NOMO-1 (cell line): ENCODE results near the gene DUS2.
A peak's percentile ranks its signal among the peaks of the same experiment; 100 is the strongest.
"Not testable (repeated sequence)": the region's sequence is repeated elsewhere in the genome, so short reads cannot be mapped to it uniquely, and the experiment has no call there.

ENCODE experiments used
- DNase-seq, 2 experiments: peaks; one replicate each; lab custom pipeline; 2025; ENCODE audit not compliant: unreplicated experiment in 2 of 2; lab: John Stamatoyannopoulos, UW

Gene DUS2

DNA sequence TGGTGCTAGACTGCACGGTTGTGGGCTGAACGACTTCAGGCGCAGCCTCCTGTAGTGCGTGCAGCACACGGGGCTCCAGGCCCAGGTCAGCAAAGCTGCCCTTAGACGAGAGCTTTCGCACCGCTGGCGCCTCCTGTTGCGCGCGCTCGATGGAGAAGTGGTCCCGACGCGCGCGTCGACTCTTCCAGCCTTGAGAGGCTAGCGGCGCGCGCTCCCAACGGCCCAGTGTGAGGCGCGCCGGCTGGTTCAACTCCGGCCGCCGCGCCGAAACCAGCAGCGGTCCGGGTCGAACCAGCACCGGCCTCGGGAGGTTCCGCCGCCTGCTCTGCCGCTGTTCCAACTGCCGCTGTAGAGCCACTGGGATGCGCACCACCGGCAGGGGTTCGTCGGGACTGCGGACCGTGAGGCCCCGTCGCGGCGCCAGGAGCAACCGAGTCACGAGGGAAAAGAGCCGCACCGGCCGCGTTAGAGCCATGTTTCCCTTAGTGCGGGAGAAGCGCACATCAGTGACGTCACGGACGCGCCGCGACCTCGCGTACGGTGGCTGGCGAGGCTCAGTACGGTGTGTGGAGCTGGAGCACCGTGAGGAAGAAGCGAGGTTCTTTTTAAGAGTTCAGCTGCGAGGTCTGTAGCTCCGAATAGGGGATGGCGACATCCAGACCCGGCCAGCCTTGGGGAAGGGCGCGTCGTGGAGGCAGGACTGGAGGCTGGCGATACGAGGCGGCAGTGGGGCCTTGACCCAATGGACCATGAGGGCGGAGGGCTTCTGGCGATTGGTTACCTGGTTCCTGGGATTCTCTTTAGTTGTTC, at the start of gene DUS2, which contains the start of gene DDX28:
DUS2 (plus strand) TSS at position 557 of the 810 bp plus-strand sequence. CDS start 14,740 bp downstream, outside the sequence.
DDX28 (minus strand) TSS at position 505 of the 810 bp plus-strand sequence; CDS start at position 475, 30 bp downstream.
- peak; percentile 76 to 83 for DNase-seq

DNA sequence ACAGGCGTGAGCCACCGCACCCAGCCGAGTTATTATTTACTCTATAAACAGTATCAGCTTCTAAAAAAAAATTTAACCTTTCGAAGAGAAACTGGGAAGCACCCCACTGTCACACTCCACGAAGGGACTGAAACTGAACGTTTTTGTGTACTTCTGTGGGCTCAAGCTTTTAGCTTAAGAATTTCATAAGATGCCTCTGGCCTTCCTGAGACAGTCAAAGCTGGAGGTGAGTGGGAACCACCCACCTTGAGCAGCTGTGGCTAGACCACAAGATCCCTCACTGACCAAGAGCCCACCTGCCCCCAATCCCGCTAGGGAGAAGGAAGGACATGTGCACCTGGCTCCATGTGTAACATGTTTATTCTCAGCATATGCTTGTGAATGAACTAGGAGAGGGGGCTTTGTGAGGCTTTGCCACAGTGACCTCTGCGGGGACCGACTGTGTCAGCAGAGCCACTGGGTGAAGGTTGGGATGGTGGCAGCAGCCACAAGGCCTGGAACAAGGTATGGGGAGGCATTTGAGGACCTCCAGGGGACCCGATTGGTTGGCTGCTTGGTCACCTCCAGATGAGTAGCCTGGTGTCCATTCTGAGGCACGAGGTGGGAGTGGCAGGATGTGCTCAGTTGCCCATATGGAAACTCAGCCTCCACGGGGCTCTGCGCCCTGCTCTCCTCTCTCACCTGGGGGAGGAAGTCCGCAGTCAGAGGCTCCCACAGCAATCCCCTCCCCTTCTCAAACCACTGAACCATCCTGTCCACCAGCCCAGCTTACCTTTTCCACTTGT, 47.6 kb upstream of the DUS2 start:
- DNase-seq: no peak

DNA sequence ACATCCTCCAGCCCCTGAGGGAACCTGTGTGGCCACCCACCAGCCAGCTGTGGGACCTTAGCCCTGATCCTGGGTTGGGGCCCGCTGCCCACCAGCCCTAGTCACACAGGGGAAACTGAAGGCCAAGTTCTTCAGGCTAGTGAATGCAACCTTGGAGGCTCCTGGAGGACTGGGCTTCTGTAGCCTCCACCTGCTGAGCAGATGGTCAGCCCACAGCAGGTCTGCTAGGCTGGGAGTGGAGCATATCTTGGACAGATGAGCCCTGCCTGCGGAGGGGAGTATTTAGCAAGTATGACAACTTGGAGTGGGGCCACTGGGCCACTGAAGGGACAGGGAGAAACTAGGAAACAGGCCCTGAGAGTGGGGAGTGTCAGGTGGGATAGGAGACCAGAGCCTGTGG, 46.9 kb upstream of the DUS2 start:
- no peak for DNase-seq

DNA sequence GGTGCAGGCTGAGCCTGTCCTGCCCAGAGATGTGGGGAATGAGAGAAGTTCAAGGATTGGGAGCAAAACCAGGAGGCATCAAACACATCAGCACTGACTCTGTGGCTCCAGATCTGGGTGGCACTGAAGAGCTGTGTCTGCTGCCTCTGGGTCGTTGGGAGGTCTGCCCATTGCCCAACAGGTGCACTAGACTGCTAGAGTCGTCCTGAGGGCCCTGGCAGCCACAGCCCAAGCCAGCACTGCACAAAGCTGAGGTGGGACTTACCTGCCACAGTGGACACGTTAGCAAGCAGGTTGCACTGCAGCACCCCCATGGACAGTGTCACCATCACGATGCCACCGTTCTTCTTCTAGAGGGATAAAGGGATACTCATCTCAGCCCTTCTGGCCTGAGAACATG, 46.1 kb upstream of the DUS2 start:
- DNase-seq: no peak

DNA sequence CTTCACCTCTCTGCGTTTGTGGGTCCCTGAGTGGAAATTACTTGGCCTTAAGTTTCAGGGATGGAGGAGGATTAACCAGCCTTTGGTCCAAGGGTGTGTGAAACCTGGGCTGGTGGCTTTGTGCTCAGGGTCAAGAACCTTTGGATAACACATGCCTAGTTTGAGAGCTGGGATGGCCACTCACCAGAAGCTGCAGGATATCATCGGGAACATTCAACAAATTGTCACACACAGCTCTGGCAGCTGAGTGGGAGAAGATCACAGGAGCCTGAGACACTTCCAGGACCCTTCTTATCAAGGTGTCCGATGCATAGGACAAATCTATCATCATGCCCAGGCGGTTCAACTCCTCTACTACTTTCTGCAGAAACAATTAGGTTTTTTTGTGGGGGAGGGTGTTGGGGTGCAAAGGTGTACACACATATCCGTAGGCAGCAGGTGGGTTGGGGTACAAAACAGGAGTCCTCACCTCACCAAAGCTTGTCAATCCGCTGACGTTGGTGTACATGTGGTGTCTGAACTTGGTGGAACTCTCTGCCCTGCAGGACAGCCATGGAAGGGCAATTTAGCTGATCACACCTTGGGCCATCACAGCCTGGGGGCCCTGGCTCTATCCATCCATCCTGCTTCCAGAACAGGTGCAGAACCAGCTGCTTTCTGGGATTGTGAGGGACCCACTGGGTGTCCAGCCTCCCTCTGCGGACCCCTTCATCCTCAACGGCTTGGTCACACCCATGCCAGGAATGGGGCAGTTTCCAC, 45.4 kb upstream of the DUS2 start:
- DNase-seq: no peak

DNA sequence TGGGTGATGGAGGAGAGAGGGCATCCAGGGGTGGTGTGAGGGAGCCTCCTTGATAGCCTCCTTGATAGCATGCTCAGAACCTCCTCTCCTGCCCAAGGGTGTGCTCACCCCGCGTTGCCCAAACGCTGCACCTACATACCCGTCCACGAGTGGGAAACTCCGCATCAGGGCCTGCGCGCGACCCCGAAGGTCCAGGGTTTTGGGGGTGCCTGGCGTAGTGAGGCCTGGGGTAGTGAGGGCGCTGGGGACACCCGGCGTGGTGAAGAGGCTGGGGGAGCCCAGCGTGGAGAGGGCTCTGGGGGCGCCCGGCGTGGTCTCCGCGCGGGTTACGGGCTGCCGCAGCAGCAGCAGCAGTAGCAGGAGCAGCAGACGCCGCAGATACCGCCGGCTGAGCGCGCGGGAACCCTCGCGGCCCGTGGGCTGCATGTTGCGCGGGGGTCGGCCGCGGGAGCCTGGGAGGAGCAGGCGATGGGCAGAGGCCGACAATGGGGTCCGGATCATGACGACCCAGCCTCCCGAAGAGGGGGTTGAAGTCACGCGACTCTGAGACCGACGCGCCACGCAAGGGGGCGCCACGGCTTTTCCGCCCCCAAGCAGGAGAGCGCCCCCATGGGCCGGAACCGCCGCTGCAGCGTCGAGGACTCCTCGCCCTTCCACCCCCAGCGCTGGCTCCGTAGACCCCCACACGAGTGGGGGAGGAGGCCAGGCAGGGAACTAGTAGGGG, 43.0 kb upstream of the DUS2 start, which contains the start of gene DPEP3:
DPEP3 (minus strand) TSS at position 545 of the 724 bp plus-strand sequence; CDS start at position 426, 119 bp downstream.
- DNase-seq: peak; percentile 48 to 59

DNA sequence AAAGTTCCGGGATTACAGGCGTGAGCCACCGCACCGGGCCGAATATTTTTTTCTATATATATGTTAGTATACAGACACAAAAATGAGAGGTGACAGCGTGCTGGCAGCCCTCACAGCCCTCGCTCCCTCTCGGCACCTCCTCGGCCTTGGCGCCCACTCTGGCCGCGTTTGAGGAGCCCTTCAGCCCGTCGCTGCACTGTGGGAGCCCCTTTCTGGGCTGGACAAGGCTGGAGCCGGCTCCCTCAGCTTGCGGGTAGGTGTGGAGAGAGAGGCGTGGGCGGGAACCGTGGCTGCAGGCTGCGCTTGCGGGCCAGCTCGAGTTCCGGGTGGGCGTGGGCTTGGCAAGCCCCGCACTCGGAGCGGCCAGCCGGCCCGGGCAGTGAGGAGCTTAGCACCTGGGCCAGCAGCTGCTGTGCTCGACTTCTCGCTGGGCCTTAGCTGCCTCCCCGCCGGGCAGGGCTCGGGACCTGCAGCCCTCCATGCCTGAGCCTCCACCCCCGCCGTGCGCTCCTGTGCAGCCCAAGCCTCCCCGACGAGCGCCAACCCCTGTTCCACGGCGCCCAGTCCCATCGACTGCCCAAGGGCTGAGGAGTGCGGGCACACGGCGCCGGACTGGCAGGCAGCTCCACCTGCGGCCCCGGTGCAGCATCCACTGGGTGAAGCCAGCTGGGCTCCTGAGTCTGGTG, 40.9 kb upstream of the DUS2 start:
- DNase-seq: no peak

DNA sequence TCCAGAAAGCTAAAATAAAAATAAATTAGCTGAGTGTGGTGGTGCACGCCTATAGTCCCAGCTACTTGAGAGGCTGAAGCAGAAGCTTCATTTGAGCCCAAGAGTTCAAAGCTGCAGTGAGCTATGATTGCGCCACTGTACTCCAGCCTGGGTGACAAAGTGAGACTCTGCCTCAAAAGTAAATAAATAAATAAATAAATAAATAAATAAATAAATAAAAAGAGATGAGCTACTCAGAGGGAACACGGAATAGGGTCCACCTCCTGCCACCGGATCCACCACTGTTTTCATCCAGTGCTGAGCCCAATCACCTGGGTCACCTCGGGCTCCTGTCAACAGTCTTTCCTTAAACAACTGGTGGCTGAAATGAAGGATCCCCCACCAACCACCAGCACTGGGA, 36.1 kb upstream of the DUS2 start:
- no peak for DNase-seq

DNA sequence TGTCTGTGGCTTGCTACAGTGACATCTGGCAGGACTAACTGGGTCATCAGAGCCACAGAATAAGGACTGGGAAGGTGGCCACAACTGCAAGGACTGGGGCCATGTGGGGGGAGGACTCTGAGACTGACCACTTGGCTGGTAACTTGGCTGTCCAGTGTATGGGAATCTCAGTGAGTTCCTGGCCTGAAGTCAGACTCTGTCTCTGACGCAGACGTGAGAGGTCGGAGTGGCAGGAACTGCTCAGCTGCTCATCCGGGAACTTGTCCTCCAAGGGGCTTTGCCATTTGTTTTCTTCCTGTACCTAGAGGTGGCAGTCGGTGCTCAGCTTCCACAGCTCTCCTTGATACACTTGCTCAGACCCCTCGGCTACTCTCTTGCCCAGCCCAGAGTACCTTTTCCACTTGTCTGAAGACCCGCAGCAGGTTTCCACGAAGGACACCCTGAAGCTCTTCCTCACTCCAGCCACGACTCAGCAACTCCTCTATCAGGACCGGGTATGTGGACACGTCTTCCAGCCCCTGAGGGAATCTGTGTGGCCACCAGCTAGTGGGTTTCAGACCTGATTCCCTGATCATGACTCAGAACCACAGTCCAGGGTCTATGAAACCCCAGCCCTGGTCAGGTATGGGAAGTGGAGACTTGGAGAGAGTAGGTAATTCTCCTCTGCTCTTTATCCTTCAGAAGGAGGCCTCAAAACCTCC, 35.5 kb upstream of the DUS2 start:
- no peak for DNase-seq

DNA sequence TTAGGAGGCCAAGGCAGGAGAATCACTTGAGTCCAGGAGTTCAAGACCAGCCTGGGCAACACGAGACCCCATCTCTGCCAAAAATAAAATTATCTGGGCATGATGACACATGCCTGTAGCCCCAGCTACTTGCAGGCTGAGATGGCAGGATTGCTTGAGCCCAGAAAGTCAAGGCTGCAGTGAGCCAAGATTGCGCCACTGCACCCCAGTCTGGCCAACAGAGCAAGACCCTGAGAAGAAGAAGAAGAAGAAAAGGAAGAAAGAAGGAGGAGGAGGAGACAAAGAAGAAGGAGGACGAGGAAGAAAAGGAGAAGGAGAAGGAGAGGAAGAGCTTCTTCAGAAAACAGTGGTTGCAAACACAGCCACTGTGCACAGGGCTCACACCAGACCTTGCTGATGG, 34.4 kb upstream of the DUS2 start:
- no peak for DNase-seq

DNA sequence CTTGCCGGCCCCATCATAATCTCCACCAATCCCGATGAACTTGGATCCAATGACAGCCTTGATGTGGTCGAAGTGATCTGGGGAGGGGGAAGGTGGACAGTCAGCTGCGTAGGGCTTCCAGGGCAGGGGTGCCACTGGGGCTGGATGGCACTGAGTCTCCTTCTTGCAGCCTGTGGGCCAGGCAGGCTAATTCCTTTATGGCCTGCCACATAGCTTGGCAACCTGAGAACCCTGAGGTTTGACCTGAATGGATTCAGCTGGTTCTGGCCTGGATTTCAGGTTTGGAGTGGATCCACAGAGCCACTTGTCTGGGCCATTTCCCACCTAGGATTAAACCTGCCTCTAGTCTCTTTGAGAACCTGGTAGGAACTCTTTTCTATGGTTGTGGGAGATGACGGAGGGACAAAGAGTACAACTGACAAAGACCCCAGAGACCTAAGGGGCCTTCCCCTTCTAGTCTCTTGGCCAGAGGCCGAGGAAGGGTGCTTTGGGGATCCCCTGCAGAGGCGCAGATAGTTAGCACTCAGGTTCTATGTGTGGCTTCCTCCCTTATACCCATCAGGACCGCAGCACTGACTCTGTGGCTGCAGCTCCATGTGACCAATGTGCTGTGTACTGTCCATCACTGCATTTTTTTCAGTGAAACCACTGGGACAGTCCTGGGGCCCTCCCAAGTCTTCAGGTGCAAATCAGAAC, 33.6 kb upstream of the DUS2 start:
- DNase-seq: no peak

DNA sequence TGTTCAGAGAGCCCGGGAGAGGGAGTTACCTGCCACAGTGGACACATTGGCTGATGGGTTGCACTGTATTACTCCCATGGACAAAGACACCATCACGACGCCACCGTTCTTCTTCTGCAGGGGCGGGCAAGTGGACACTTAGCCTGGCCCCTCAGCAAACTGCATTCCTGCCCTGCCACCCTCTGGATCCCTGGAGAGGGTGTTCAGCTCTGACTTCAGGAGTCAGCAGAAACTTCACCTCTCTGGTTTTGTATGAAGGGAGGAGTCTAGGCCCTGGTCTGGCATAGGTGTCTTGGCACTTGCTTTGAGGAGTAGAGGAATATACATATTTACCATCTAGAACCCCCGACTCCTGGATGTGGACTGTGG, 33.1 kb upstream of the DUS2 start:
- no peak for DNase-seq

DNA sequence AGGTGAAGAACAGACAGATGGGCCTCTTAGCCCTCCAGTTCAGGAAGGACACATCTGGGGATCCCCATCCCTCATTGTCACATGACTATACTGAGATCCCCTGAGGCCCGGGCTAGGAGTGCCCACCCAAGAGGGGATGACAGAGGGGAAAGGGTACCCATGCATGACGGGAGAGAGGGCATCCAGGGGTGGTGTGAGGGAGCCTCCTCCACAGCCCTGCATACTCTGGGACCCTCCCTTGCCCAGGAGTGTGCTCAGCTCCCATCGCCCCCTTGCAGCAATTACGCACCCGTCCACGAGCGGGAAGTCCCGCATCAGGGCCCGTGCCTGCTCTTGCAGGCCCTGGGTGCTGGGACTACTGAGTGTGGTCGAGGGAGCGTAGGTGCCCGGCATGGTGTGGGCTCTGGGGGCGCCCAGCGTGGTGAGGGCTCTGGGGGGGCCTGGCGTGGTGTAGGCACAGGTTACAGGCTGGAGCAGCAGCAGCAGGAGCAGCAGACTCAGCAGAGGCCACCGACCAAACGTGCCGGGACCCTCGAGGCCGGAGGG, 30.4 kb upstream of the DUS2 start:
- DNase-seq: no peak

DNA sequence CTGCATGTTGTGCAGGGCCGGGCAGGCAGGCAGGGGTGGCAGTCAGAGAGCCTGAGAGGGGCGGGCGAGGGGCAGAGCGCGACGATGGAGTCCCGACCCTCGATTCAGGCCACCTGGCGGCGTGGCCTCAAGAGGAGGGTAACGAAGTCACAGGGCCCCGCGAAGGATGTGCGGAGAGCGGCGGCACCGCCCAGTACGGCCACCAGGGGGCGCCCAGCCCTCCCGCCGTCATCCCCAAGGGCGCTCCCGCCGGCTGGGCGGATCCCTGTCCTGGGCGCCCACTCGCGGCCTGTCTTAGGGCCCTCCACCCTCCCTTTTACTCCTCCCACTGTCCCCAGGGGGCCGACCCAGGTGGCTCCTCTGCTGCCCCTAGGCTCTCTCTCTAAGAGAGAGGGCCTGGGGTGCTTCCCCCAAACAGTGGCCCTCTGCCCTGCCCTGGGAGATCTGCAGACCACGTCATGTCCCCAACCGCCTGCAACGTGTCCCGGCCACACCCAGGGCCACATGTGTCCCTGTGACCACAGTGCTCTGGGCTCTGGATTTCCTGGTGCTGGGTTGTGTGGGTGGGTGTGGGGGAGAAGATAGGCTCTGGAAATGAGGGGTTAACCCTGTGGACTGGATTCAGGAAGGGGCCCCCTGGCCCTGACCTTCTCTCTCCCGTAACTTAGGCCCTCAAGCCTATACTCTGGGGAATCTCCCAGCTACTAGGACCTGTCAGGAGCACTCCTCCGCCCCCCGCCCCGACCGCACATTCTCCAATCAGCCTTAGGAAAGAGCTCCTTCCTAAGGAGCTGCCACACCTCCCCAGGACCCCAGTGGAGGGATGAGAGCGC, 29.7 kb upstream of the DUS2 start:
- DNase-seq: peak; percentile 85 to 91

DNA sequence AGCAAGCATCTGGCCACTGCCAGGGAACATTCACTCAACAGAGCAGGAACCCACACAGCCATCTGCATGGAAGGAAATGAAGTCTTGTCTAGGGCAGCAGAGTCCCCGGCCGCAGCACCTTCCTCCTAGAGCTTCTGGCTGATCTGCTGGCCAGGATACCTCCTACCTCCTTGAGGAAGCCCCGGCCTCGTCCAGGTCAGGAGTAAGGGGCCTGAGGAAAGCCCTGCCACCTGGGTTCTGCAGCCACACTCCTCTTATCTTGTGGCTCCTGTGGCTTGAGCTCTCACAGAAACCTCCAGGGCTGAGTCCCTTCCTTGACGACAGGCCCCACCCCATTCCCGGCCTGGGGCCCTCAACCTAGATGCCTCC, 29.1 kb upstream of the DUS2 start:
- DNase-seq: not testable (repeated sequence)

DNA sequence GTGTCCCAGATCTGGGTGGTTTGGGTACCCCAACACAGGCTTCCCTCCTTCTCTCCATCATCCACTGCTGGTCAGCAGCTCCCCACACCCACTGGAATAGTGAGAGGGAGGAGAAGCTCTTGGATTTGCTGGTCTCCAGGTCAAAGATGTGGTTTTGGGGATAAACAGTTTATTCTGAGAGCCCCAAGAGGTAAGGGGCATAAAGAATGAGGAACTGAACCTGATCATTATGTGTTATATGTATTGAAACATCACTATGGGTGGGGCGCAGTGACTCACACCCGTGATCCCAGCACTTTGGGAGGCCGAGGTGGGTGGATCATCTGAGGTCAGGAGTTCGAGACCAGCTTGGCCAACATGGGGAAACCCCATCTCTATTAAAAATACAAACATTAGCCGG, 27.7 kb upstream of the DUS2 start:
- DNase-seq: peak; percentile 65 to 74

DNA sequence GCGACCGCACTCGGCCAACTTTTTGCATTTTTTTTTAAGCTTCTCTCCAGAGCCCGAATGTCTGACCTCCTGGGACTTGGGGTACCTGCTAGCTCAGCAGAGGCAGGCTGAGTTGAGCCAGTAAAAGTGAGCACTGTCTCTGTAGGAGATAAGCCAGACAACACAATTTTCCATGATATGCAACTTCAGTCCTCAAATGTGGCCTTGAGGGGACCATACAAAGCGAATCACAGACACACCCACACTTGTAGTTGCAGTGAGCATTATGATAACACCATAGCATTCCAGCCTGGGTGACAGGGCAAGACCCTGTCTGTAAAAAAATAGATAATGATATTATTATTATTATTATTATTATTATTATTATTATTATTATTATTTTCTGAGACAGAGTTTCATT, 26.4 kb upstream of the DUS2 start:
- no peak for DNase-seq
